ENCODE measurements around the gene DAB2IP.

GRCh38 chr9:121651295-121652020, at the start of gene DAB2IP:
- TF ChIP-seq CTCF (IDR thresholded peaks at IDR 0.05; ENCODE audit: low read depth, low read length) (no peak), EZH2phosphoT487 (IDR thresholded peaks at IDR 0.05; ENCODE audit: low read depth) (no peak)

Data from OCI-LY3 (cell line).